Measurements from ENCODE around the gene ZNF8.
"Not testable (repeated sequence)": the region's sequence is repeated elsewhere in the genome, so short reads cannot be mapped to it uniquely, and the experiment has no call there.

ZNF8 gene

GRCh38 chr19:58278541-58279041, at the start of gene ZNF8:
ZNF8 (plus strand) TSS chr19:58278955; CDS start chr19:58279082, 127 bp downstream.
- peak within 1 kb of the TSS; percentile 80 for H3K27ac ChIP-seq

DNA sequence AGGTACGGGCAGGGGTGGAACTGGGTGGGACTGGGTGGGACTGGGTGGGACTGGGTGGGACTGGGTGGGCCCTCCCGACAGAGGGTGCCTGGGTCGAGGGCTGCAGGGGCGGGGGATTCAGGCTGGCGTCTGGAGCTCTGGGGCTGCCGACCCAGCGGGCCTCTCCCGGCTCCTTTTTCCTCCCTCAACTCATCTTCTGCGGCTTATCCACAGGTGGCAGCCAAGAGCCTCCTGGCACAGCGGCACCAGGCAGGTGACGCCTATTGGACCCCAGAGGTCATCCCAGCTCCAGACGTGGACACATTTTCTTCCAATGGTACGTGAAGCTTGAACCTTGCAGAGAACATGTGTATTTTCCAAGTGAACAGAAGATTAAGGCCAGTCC, 49.5 kb upstream of the ZNF8 start:
- TF ChIP-seq CTCF (conservative IDR thresholded peaks at IDR 0.05) (no peak; the same call in 1 of the 2 replicates), ZFX (IDR thresholded peaks at IDR 0.05) (no peak)
- H3K27ac ChIP-seq = peak overlapping the region; percentile 89

More at GRCh38 chr19:58278541-58279041, at the start of gene ZNF8:
- TF ChIP-seq ZFX (IDR thresholded peaks at IDR 0.05) (peak; percentile 20; the same call in 1 of the 2 replicates), CTCF (conservative IDR thresholded peaks at IDR 0.05) (no peak)

GRCh38 chr19:58237324-58237723, 41.4 kb upstream of the ZNF8 start:
- TF ChIP-seq CTCF (conservative IDR thresholded peaks at IDR 0.05) (no peak), ZFX (IDR thresholded peaks at IDR 0.05) (no peak)

DNA sequence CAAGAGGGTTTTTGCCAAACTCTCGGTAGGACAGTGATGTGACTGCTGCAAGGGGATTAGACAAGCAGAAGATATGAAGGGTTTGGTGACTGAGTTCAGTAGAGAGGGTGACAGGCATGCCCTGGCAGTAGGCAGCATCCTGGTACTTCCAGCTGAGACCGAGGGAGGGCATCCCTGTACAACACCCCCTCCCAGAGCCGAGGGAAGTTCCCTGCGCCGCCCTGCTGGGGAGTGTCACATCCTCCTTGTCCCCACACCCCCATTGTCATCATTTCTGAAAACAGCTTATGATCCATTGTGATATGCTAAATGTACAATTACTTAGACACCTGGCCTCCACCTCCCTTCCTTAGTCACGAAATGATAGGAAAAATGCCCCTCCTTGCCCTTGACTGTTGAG, 35.4 kb upstream of the ZNF8 start:
- TF ChIP-seq ZFX (IDR thresholded peaks at IDR 0.05) (no peak), CTCF (conservative IDR thresholded peaks at IDR 0.05) (no peak)
- no peak overlapping the region for H3K27ac ChIP-seq

More at GRCh38 chr19:58237324-58237723, 41.4 kb upstream of the ZNF8 start:
- no peak overlapping the region for H3K27ac ChIP-seq

DNA sequence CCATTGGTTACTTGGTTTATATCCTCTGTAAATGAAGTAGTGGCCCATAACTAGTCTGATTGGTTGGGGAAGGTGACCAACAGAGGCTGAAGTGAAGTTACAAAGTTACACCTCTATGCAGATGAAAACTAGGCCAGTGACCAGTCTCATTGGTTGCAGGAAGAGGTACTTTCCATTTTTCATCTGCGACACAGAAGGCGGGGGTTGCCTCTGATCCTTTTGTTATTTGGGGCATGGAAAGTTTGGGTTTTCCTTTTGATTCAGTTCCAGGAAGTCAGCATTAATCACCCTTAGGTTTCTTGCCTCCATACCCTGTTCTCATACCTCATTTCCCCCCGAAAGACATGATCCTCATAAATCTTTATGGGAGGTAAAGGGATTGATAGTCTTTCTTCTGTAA, 29.9 kb upstream of the ZNF8 start:
- TF ChIP-seq ZFX (IDR thresholded peaks at IDR 0.05) = no peak
- no peak for TF ChIP-seq CTCF (conservative IDR thresholded peaks at IDR 0.05)
- H3K27ac ChIP-seq = no peak overlapping the region

DNA sequence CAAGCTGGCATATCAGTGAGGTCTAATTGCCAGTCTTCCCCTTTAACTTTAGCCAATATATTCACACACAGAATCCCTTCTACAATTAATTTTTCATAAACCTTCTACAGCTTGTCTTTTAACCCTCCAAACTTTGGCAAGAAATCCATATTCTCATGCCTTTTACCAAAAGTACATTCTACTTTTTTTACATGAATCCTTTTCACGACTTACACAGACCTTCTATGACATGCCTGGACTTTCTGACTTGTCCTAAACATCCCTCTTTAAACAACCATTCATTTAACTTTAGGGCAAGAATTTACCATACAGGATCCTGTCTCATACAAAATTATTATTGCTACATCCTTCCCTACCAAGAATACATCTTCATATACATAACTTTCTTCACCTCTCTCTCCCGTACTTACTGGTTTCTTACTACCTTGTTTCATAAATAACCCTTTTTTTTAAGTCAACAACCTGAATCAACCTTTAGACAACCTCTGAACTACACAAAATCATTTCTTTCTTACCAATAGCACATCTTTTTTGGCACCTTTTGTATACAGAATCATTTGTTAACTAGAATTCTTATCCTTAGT, 26.6 kb upstream of the ZNF8 start:
- no peak overlapping the region for H3K27ac ChIP-seq
- TF ChIP-seq ZFX (IDR thresholded peaks at IDR 0.05) = no peak
- TF ChIP-seq CTCF (conservative IDR thresholded peaks at IDR 0.05) = no peak

- H3K27ac ChIP-seq = not testable (repeated sequence)
These were observed 20.5 kb upstream of the ZNF8 start for GRCh38 chr19:58258259-58258658.

DNA sequence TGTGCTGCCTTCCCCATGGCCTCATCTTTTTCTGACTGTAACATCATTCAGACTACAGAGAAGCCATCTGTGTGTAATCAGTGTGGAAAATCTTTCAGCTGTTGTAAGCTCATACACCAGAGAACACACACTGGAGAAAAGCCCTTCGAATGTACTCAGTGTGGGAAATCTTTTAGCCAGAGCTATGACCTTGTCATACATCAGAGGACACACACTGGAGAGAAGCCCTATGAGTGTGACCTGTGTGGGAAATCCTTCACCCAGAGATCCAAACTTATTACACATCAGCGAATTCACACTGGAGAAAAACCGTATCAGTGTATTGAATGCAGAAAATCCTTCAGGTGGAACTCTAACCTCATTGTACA, 17.2 kb upstream of the ZNF8 start:
- no peak overlapping the region for H3K27ac ChIP-seq

More for the DNA sequence above, 17.2 kb upstream of the ZNF8 start:
- no peak for TF ChIP-seq ZFX (IDR thresholded peaks at IDR 0.05)
- TF ChIP-seq CTCF (conservative IDR thresholded peaks at IDR 0.05) = no peak

Data from C4-2B (cell line).